Stimulated activated CD8-positive, alpha-beta memory T cell treated with anti-CD3 and anti-CD28 coated beads, Interleukin-4, amount 100 ng/mL, for 48 hours (primary cell): Measurements from ENCODE around the gene BAHCC1.

ENCODE experiments used
- DNase-seq: peaks from one replicate; pipeline ENCODE4 v3.0.0-alpha.2; 2020

Gene BAHCC1

DNA sequence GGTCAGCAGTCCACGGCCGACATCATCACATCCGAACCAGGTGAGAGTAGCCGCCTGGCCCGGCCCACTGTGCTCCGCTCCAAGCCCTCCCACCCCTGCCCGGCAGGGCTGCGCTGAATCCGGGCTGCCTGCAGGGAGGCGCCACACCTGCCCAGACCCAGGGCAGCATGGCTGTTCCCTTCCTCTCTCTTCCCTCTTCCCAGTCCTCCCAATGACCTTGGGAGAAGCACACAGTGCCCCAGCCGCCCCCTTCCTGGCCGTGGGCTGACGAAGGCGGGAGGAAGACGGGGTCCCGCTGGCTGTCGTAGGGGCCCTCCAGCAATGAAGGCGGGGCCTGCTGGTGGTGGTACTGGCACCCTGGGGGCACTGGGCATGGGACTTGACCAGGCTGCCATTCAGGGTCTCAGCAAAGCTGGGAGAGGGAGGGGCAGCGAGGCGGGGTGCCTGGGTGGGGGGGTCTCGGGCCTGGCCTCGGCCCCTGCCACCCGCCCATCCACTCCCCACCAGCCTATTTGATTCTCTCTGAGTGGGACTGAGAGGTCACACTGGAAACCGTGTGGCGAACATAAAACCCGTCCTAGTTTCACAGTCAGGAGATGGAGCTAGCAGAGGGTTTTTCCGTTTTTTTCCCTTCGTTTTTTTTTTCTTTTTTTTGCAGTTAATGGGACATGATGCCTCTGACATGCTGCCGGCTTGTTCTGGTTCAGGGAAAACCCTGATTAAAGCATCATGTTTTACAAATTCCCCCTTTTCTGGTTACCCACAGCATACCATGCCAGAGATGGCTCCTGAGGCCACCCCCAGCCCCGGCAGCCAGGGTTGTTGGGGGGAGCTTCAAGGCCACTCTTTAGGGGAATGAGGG, 50.6 kb downstream of the BAHCC1 start:
- DNase-seq, result no peak

DNA sequence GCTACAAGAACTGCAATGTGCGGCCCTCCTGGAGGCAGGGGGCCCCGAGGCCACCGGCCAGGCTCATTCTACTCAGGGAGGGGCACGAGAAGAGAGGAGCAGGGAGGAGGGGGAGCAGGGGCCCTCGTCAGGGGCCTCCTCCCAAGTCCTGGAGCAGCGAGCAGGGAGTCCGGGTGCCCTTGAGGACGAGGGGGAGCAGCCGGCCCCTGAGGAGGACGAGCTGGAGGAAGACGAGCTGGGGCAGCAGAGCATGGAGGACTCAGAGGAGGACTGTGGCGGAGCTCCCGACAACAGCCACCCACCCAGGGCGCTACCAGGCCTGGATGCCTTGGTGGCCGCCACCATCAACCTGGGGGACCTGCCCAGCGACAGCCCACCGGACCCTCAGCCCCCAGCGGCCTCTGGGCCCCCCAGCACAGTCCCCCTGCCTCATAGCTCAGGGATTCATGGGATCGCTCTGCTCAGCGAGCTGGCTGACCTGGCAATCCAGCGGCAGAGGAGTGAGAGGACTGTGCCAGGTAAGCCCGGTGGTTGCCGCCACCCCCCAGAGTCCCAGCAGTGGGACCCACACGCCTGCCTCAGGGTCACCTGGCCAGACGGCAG, 52.2 kb downstream of the BAHCC1 start:
- no peak for DNase-seq

DNA sequence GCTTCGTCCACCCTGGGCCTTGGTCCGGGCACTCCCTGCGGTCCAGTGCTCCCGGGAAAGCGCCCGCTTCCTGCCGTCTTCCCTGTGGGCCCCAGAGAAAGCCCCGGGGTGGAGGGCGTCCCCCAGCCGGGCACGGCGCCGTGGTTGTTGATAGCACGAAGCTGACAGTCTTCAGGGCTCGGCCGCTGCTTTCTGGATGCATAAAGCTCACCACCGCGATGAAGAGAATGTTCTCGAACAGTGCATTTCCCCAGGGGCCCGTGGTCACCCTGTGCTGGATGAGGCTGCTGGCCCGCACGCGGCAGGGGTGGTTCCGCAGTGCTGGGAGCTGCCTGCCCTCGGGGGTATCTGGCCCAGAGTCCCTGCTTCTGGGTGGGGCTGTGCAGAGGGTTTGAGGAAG, 53.2 kb downstream of the BAHCC1 start:
- DNase-seq, result no peak

DNA sequence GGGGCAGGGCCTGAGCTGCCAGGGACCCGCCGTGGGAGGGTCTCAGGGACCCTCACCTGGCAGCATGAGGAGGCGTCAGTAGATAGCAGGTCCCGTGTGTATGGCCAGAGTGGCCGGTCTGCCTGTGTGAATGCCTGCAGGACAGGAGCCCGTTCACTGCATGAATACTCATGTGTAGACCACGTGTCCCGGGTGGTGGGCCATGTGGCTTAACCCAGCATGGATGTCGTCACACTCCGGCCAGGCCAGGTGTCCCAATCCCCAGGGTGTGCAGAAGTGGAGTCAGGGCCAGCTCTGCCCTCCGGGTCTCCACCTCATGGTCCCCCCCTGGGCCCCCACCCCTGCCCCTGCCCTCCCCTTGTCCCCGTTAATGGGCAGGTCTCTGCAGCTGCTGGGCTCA, 53.7 kb downstream of the BAHCC1 start:
- no peak for DNase-seq

DNA sequence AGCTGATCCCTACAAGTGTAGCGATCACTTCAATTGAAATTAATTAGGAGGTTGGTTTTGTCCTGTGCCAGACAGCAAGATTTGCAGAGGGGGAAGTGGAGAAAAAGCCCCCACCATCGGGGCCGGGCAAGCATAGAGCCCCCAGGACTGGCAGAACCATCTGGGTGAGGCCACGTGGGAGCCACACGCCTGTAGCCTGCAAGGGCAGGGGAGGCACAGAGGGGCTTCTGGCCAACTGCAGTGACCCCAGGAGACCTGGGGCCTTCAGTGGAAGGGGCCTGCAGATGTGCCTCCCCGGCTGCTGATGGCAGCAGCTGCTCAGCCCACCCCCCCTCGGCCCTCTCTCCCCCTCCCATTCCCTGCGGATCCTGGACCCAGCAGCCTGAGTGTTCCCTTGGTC, 54.1 kb downstream of the BAHCC1 start:
- no peak for DNase-seq

DNA sequence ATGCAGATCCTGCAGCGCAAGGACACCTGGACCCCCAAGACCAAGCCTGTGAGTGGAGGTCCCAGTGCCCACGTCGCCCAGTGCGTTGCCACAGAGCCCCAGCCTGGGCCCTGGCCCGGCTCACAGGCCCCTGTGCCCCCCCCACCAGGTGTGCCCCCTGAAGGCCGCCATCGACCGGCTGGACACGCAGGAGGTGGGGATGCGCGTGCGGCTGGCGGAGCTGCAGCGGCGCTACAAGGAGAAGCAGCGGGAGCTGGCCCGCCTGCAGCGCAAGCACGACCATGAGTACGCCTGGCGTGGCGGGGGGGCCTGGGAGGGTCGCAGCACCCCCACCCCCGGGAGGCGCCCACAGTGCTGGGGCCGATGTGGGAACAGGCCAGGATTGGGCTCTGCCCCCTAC, 56.6 kb downstream of the BAHCC1 start:
- DNase-seq, result no peak

DNA sequence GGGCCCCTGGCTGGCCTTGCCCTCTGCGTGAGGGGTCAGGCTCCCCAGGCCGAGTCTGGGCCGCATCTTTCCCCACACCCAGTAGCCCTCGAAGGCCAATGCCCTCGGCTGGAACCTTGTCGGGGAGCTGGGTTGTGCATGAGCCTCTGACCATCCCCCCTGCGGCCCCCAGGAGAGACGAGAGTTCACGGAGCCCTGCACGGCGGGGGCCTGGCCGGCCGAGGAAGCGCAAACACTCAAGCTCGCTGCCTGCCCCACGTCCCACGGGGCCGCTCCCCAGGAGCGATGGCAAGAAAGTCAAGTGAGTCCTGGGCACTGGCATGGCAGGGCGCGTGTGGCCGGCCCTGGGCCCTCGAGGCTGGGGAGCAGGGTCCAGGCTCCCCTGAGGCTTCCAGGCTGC, 57.3 kb downstream of the BAHCC1 start:
- DNase-seq, result no peak

DNA sequence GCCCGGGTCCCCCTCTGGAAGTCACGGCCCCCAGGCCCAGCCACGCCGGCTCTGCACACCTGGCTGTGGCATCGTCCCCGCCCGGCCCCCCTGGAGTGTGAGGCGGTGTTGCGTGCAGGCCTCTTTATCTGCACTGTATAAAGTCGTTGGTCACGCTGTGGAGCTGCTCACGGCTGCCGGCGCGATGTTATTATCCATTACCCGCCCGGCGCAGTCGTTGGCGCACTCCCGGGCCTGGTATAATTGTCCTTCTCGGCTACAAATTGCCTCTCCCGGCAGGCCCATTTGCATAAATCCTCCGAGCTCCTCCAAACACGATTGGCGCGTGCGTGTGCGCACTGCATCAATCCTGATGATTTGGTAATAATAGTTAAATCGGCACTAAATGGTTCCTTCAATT, 57.8 kb downstream of the BAHCC1 start:
- no peak for DNase-seq

DNA sequence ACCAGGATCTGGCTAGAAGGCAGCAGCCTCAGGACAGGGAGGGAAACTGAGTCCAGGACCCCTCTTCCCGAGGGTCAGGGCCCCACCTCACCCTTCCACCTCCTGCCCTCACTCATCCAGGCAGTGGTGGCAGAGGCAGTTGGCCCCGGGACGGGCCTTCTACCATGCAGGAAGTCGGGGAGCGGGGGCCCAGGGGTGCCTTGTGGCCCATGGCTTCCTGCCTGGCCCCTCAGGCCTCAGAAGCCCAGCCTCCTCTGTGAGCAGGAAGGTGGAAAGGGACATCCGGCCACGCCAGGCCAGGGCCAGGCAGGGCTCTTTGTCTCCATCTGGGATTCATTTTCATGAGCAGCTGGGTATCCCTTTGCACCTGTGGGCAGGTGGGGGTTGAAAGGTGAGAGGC, 58.5 kb downstream of the BAHCC1 start:
- DNase-seq, result peak; percentile 30

DNA sequence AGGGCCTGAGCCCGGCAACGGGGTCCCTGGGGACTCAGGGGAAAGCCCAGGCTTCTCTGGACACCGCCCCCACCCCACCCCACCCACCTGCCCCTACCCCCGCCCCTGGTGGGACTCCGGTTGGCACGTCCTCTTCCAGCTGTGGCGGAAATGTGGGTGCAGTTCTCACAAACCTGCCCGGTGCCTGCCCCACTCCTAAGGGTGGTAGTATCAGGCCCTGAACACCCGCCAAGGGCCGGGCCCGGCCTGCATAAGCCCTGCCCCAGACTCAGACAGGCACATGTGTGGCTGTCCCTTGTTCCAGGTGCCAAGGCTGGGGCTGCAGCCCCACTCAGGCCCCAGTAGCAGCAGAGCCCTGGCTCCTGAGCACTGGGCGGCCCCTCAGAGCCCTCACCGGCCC, 59.2 kb downstream of the BAHCC1 start:
- DNase-seq, result no peak

DNA sequence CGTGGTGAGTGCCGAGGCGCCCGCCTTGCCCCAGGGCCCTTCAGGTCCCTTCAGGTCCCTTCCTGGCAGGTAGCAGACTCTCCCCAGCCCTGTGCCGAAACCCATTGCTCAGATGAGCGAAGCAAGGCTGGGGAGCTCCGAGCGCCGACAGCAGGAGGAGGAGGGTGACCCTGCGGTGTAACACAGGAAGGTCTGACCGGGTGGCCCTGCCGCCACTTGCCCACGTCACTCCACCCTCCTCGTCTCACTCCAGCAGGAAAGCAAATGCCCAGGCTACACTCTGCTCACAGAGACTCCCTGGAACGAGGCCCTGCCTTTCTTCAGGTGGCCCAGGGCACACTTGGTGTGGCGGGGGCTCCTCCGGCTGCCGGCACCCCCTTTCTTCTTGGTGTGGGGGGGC, 60.1 kb downstream of the BAHCC1 start:
- no peak for DNase-seq

DNA sequence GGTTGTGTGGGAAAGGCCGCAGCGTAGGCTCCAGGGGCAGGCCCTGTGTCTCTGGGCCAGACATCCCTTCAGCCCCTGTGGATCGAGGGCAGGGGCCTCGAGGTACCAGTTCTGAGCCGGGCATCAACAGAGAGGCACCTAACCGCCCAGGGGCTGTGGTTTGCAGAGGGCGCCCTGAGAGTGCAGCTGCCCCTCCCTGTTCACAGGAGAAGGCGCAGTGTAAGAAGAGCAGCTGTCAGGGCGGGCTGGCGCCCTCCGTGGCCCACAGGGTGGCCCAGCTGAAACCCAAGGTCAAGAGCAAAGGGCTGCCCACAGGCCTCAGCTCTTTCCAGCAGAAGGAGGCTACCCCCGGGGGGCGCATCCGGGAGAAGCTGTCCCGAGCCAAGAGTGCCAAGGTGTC, 60.8 kb downstream of the BAHCC1 start:
- DNase-seq, result no peak

DNA sequence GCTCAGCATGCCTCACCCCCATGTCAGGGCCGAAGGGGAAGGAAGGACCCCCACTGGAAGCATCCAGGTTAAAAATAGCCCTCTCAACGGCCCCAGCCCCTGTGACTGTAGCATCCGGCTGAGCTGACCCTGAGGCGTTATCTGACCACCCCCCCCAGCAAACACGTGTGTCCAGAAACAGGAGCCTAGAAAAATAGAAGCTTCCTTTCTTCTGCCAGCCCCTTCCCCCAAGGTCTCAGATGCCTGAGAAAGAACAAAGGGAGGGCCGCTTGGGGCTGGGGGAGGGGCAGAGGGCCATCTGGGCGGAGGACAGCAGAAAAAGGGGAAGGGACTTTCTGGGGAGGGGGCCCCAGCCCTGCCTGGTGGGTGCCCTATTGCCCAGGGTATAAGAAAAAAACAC, 61.5 kb downstream of the BAHCC1 start:
- no peak for DNase-seq

DNA sequence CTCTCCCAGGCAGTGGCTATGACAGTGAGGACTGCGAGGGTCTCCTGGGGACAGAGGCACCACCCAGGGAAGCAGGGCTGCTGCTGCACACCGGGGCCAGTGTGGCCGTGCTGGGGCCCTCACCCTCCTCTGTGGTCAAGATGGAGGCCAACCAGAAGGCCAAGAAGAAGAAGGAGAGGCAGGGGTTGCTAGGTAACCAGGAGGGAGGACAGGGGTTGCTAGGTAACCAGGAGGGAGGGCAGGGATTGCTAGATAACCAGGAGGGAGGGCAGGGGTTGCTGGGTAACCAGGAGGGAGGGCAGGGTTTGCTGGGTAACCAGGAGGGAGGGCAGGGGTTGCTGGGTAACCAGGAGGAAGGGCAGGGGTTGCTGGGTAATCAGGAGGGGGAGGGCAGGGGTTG, 62.1 kb downstream of the BAHCC1 start:
- no peak for DNase-seq

DNA sequence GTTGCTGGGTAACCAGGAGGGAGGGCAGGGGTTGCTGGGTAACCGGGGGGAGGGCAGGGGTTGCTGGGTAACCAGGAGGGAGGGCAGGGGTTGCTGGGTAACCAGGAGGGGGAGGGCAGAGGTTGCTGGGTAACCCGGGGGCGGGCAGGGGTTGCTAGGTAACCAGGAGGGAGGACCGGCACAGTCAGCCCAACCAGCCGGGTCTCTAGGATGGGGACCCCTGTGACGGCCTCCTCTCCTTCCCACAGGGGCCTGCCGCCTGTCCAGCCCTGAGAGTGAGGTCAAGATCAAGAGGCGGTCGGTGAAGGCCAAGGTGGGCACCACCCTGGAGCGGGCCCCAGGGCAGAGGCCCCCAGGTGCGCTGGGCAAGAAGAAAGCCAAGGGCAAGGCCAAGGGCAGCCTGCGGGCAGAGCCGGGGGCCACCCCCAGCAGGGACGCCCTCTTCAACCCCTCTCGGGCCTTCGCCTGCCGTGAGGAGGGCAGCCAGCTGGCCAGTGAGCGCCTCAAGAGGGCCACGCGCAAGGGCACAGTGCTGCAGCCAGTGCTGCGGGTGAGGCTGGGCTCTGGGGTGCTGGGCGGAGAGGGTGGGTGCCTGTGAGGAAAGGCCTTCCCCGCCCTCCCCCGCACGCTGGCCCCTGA, 62.8 kb downstream of the BAHCC1 start:
- DNase-seq, result no peak

DNA sequence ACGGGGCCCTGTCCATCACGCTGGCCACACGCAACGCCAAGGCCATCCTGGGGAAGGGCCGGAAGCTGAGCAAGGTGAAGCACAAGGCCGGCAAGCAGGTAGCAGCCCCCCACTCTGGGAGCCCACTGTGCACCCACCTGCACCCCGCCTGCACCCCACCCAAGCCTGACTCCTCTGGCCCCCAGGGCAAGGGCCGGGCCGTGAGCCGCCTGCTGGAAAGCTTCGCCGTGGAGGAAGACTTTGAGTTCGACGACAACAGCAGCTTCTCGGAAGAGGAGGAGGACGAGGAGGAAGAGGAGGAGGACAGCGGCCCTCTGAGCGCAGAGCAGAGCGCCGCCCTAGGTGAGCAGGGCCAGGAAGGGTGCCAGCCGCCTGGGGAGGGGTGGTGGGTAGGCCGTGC, 63.4 kb downstream of the BAHCC1 start:
- no peak for DNase-seq

DNA sequence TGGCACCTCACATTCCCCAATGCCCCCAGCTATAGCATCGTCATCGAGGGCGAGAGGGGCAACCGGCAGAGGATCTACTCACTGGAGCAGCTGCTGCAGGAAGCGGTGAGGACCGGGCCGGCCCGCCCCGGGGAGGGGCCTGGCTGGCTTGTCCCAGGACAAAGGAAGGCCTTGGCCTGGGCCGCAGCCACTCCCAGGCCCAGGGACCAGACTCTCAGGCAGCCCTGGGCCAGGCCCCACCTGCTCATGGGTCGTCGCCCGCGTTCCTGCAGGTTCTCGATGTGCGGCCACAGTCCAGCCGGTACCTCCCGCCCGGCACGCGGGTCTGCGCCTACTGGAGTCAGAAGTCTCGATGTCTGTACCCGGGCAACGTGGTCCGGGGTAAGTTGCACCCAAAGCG, 64.0 kb downstream of the BAHCC1 start:
- DNase-seq, result no peak

DNA sequence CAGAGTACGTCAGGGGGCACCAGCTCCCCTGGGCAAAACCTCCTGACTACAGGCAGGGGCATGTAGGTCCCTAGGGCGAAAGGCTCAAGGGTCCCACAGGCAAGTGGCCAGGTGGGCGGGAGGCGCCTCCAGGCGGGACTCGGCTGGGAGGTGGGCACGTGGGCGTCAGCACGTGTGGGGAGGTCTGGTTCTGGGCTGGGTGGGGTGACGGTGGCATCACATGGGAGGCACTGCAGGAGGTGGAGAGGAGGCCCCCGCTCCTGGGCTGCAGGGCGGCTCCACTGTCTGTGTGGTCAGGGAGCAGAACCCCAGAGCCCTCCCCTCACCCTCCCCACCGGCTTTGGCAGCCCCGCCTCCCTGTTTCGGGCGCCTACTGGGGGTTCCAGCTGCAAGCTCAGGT, 64.6 kb downstream of the BAHCC1 start:
- no peak for DNase-seq

DNA sequence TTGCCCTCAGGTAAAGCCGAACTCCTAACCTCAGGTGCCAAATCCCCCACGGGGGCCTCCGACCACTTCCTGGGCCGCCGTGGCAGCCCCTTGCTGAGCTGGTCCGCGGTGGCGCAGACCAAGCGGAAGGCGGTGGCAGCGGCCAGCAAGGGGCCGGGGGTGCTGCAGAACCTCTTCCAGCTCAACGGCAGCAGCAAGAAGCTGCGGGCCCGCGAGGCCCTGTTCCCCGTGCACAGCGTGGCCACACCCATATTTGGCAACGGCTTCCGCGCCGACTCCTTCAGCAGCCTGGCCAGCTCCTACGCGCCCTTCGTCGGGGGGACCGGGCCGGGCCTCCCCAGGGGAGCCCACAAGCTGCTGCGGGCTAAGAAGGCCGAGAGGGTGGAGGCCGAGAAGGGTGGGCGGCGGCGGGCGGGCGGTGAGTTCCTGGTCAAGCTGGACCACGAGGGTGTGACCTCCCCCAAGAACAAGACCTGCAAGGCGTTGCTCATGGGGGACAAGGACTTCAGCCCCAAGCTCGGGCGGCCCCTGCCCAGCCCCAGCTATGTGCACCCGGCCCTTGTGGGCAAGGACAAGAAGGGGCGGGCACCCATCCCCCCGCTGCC, 65.7 kb downstream of the BAHCC1 start:
- DNase-seq, result no peak

DNA sequence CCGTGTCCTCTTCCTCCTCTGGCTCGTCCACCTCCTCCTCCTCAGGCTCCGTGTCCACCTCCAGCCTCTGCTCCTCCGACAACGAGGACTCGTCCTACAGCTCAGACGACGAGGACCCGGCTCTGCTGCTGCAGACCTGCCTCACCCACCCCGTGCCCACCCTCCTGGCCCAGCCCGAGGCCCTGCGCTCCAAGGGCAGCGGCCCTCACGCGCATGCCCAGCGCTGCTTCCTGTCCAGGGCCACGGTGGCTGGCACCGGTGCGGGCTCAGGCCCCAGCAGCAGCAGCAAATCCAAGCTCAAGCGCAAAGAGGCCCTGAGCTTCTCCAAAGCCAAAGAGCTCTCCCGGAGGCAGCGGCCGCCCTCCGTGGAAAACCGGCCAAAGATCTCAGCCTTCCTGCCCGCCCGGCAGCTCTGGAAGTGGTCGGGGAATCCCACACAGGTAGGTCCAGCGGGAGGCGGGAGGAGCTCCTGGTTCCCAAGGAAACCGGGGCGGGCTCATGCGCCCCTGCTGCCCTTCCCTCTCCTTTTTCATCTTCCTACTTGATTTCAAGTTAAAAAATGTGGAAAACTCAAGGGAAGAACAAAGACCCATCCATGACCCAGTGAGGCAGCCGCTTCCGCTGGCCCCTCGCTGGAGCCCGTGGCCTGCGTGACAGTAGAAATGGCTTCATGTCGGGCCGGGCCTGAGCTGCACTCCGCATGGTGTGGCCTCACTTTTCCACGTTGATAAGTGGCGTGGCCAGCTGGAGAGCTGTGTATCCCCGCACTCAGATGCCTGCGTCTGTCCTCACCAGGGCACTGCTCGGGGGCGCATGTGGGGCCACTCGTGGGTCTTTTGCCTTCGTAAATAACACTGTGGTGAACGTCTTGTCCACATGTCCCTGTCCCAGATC, 66.6 kb downstream of the BAHCC1 start:
- DNase-seq, result no peak

DNA sequence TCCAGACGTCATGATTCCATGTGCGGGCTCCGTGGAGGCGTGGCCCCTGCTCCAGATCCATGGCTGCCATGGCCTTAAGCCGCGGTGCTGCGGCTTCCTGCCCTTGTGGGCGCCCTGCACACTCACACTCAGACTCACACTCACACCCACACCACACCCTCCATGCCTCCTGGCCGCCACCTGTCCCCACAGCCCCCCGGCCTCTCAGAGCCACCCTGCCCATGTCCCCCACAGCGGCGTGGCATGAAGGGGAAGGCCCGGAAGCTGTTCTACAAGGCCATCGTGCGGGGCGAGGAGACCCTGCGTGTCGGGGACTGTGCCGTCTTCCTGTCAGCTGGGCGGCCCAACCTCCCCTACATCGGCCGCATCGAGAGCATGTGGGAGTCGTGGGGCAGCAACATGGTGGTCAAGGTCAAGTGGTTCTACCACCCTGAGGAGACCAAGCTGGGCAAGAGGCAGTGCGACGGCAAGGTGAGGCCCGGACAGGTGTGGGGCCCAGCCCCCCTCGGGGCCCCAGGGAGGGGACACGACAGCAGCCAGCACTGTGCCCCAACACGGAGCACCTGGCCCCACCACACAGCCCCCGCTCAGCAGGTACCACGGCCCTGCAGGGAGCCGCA, 67.4 kb downstream of the BAHCC1 start:
- no peak for DNase-seq

DNA sequence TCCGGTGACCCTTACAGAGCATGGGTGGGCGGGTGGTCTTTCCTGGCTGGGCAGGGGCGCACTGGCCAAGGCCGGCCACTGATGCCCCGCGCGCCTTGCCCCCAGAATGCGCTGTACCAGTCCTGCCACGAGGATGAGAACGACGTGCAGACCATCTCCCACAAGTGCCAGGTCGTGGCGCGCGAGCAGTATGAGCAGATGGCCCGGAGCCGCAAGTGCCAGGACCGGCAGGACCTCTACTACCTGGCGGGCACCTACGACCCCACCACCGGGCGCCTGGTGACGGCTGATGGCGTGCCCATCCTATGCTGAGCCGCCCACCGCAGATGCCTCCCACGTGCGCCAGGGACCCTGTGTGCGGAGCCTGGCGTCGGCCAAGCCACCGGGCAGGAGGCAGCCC, 68.2 kb downstream of the BAHCC1 start:
- no peak for DNase-seq
